Neuronal stem cell (in vitro differentiated cells): ENCODE measurements around the gene CKS1B.

Experiments
- DNase-seq: peaks from one replicate; pipeline ENCODE4 v3.0.0-alpha.2; 2013; ENCODE audit warnings: low spot score
- H2AFZ ChIP-seq: one replicate; pipeline ENCODE4 v1.6.1; 2013; ENCODE audit warnings: mild to moderate bottlenecking, low read length, inconsistent platforms
- H2AK5ac ChIP-seq: 2 replicates; pipeline ENCODE4 v1.6.1; 2013; ENCODE audit warnings: low read depth, mild to moderate bottlenecking, inconsistent platforms, low read length, moderate library complexity, mixed read lengths
- H2BK120ac ChIP-seq: 2 replicates; pipeline ENCODE4 v1.6.1; 2013; ENCODE audit warnings: low read depth, mild to moderate bottlenecking, inconsistent platforms, low read length, moderate library complexity, mixed read lengths
- H2BK12ac ChIP-seq: one replicate; pipeline ENCODE4 v1.6.1; 2013; ENCODE audit warnings: low read length, inconsistent platforms
- H2BK15ac ChIP-seq: 2 replicates; pipeline ENCODE4 v1.6.1; 2013; ENCODE audit warnings: mild to moderate bottlenecking, low read length, inconsistent platforms, mixed read lengths
- H2BK5ac ChIP-seq: one replicate; pipeline ENCODE4 v1.6.1; 2013; ENCODE audit warnings: inconsistent platforms, mild to moderate bottlenecking, low read length, moderate library complexity
- H3K14ac ChIP-seq: one replicate; pipeline ENCODE4 v1.6.1; 2013; ENCODE audit warnings: low read length, inconsistent platforms
- H3K18ac ChIP-seq: 2 replicates; pipeline ENCODE4 v1.6.1; 2013; ENCODE audit warnings: low read length, inconsistent platforms
- H3K23ac ChIP-seq: 2 replicates; pipeline ENCODE4 v1.6.1; 2013; ENCODE audit warnings: low read depth, mild to moderate bottlenecking, mixed read lengths, low read length, inconsistent platforms; ENCODE audit not compliant: poor library complexity
- H3K27ac ChIP-seq: replicated peaks from 3 replicates; pipeline ENCODE4 v1.5.1; 2013; ENCODE audit warnings: low read length, inconsistent platforms
- H3K27me3 ChIP-seq, 3 experiments: 2 replicates each; pipeline ENCODE4 v1.6.1; 2013; ENCODE audit warnings: low read length in 3 of 3, mild to moderate bottlenecking in 2 of 3, inconsistent platforms in 1 of 3, low read depth in 1 of 3, mixed read lengths in 1 of 3, moderate library complexity in 1 of 3; ENCODE audit not compliant: control insufficient read depth in 3 of 3, insufficient read depth in 3 of 3
- H3K36me3 ChIP-seq, 2 donors: replicated peaks in 1 of 2; 2 replicates each; pipeline ENCODE4 v1.6.1; 2013; ENCODE audit warnings: low read length in 2 of 2; ENCODE audit not compliant: control insufficient read depth in 2 of 2, insufficient read depth in 2 of 2
- H3K4ac ChIP-seq: 2 replicates; pipeline ENCODE4 v1.6.1; 2013; ENCODE audit warnings: inconsistent platforms, mild to moderate bottlenecking, low read length, moderate library complexity
- H3K4me1 ChIP-seq, 2 donors: 1 replicate in 1 of 2; 2 replicates in 1 of 2; pipeline ENCODE4 v1.6.1; 2013; ENCODE audit warnings: low read length in 2 of 2, low read depth in 1 of 2; ENCODE audit not compliant: control insufficient read depth in 2 of 2, insufficient read depth in 1 of 2
- H3K4me2 ChIP-seq: one replicate; pipeline ENCODE4 v1.6.1; 2013; ENCODE audit warnings: mild to moderate bottlenecking, low read length, inconsistent platforms; ENCODE audit not compliant: insufficient read depth, poor library complexity, severe bottlenecking
- H3K4me3 ChIP-seq, 2 donors: 2 replicates each; pipeline ENCODE4 v1.5.1; 2013; ENCODE audit warnings: low read length in 2 of 2, mild to moderate bottlenecking in 2 of 2, inconsistent platforms in 1 of 2, moderate library complexity in 1 of 2
- H3K79me1 ChIP-seq: one replicate; pipeline ENCODE4 v1.6.1; 2013; ENCODE audit warnings: low read depth, mild to moderate bottlenecking, inconsistent platforms, low read length, moderate library complexity
- H3K9ac ChIP-seq: one replicate; pipeline ENCODE4 v1.6.1; 2013; ENCODE audit warnings: mild to moderate bottlenecking, low read depth, low read length, inconsistent platforms; ENCODE audit not compliant: poor library complexity
- H3K9me3 ChIP-seq, 2 donors: replicated peaks in 1 of 2; 2 replicates each; pipeline versions ENCODE3 to v1.6.1; 2013; ENCODE audit warnings: low read length in 2 of 2, mild to moderate bottlenecking in 2 of 2, inconsistent platforms in 1 of 2, low read depth in 1 of 2, mixed read lengths in 1 of 2, moderate library complexity in 1 of 2; ENCODE audit not compliant: control insufficient read depth in 2 of 2, insufficient read depth in 1 of 2
- H4K8ac ChIP-seq: one replicate; pipeline ENCODE4 v1.6.1; 2013; ENCODE audit warnings: low read depth, mild to moderate bottlenecking, inconsistent platforms, low read length, moderate library complexity
- H4K91ac ChIP-seq: one replicate; pipeline ENCODE4 v1.6.1; 2013; ENCODE audit warnings: low read length, low read depth, mild to moderate bottlenecking, inconsistent platforms; ENCODE audit not compliant: poor library complexity
- WGBS, 2 donors: extraction: QIAGEN DNeasy Blood & Tissue Kit; methylation state at CpG; one replicate each; pipeline ENCODE4 v1.1.7; 2013; ENCODE audit warnings: missing lambda C conversion rate in 2 of 2, mixed read lengths in 1 of 2; ENCODE audit not compliant: insufficient read length in 2 of 2, insufficient replicate concordance in 1 of 2; ENCODE audit errors: extremely low coverage in 2 of 2; 5-methylcytosine and 5-hydroxymethylcytosine counted together

CKS1B gene

GRCh38 chr1:154967331-154967950 is 7.0 kb upstream of the CKS1B start:
- Histone ChIP-seq H3K36me3 (peaks cover 26 to 66% of the 10 kb centered on the region in 2 donors), H2BK5ac (no peak overlapping the region), H2BK15ac (no peak overlapping the region), H3K14ac (no peak overlapping the region), H3K4me2 (no peak overlapping the region), H4K8ac (no peak overlapping the region), H2BK120ac (no peak overlapping the region), H3K23ac (no peak overlapping the region), H3K27me3 (no peaks in the 10 kb centered on the region), H3K9me3 (no peaks in the 10 kb centered on the region), H2AFZ (no peak overlapping the region), H3K79me1 (peaks cover 9% of the 10 kb centered on the region), H3K4me3 (no peak overlapping the region), H2BK12ac (no peak overlapping the region), H4K91ac (no peak overlapping the region), H3K18ac (no peak overlapping the region), H3K4ac (no peak overlapping the region), H3K9ac (peak overlapping the region; percentile 1), H2AK5ac (no peak overlapping the region), H3K27ac (no peak overlapping the region), H3K4me1 (peaks cover 23 to 28% of the 10 kb centered on the region in 2 donors)
- WGBS, 2 donors: no CpG with 5 or more reads among the region's 5 CpGs
- no peak for DNase-seq

- no peak overlapping the region for H3K27ac ChIP-seq
- WGBS, 2 donors: no CpG with 5 or more reads among the region's 3 CpGs
Observed at GRCh38 chr1:154968731-154969130, 5.8 kb upstream of the CKS1B start.

GRCh38 chr1:154969246-154969645 is 5.2 kb upstream of the CKS1B start:
- H3K4me2 ChIP-seq: peak overlapping the region; percentile 96
- peak overlapping the region; percentile 22 for H2BK15ac ChIP-seq
- H3K23ac ChIP-seq: peak overlapping the region; percentile 25
- H3K27me3 ChIP-seq: no peaks in the 10 kb centered on the region
- peak overlapping the region; percentile 80 for H3K9ac ChIP-seq
- peaks cover 19 to 48% of the 10 kb centered on the region in 2 donors for H3K36me3 ChIP-seq
- H3K27ac ChIP-seq: no peak overlapping the region
- WGBS, 2 donors: no CpG with 5 or more reads among the region's 5 CpGs
- no peaks in the 10 kb centered on the region for H3K9me3 ChIP-seq
- H4K91ac ChIP-seq: no peak overlapping the region
- no peak overlapping the region for H2BK5ac ChIP-seq
- no peak overlapping the region for H3K14ac ChIP-seq
- H3K4me1 ChIP-seq: peaks cover 27 to 30% of the 10 kb centered on the region in 2 donors
- no peak overlapping the region for H4K8ac ChIP-seq
- H3K4me3 ChIP-seq: peak overlapping the region; percentile 50 to 77
- no peak for DNase-seq
- H2AFZ ChIP-seq: no peak overlapping the region
- H2BK120ac ChIP-seq: no peak overlapping the region
- H3K4ac ChIP-seq: no peak overlapping the region
- peaks cover 9% of the 10 kb centered on the region for H3K79me1 ChIP-seq
- H2BK12ac ChIP-seq: no peak overlapping the region
- peak overlapping the region; percentile 34 for H2AK5ac ChIP-seq
- H3K18ac ChIP-seq: peak overlapping the region; percentile 40

More at GRCh38 chr1:154968731-154969130, 5.8 kb upstream of the CKS1B start:
- no peak overlapping the region for H4K91ac ChIP-seq
- peak overlapping the region; percentile 65 for H3K9ac ChIP-seq
- no peak overlapping the region for H2BK12ac ChIP-seq
- H3K27me3 ChIP-seq: no peaks in the 10 kb centered on the region
- H3K36me3 ChIP-seq: peaks cover 21 to 53% of the 10 kb centered on the region in 2 donors
- H2BK120ac ChIP-seq: no peak overlapping the region
- H3K4me2 ChIP-seq: peak overlapping the region; percentile 96
- DNase-seq: no peak
- H2BK15ac ChIP-seq: no peak overlapping the region
- no peak overlapping the region for H3K4ac ChIP-seq
- H3K14ac ChIP-seq: no peak overlapping the region
- H2BK5ac ChIP-seq: no peak overlapping the region
- H3K9me3 ChIP-seq: no peaks in the 10 kb centered on the region
- H3K4me1 ChIP-seq: peaks cover 27 to 30% of the 10 kb centered on the region in 2 donors
- H3K23ac ChIP-seq: no peak overlapping the region
- peak overlapping the region; percentile 50 to 77 for H3K4me3 ChIP-seq
- H4K8ac ChIP-seq: no peak overlapping the region
- H2AFZ ChIP-seq: no peak overlapping the region
- no peak overlapping the region for H3K18ac ChIP-seq
- H3K79me1 ChIP-seq: peaks cover 9% of the 10 kb centered on the region
- H2AK5ac ChIP-seq: peak overlapping the region; percentile 34

GRCh38 chr1:154969860-154970452 is 4.5 kb upstream of the CKS1B start:
- peak overlapping the region; percentile 85 for H2AK5ac ChIP-seq
- H3K14ac ChIP-seq: peak overlapping the region; percentile 58
- peaks cover 27 to 30% of the 10 kb centered on the region in 2 donors for H3K4me1 ChIP-seq
- H3K27ac ChIP-seq: no peak overlapping the region
- no peak overlapping the region for H4K91ac ChIP-seq
- peak overlapping the region; percentile 50 to 77 for H3K4me3 ChIP-seq
- H3K9me3 ChIP-seq: no peaks in the 10 kb centered on the region
- H3K18ac ChIP-seq: peak overlapping the region; percentile 95
- H3K79me1 ChIP-seq: peaks cover 9% of the 10 kb centered on the region
- no peak overlapping the region for H2BK12ac ChIP-seq
- H2BK15ac ChIP-seq: peak overlapping the region; percentile 73
- H4K8ac ChIP-seq: no peak overlapping the region
- peaks cover 15 to 41% of the 10 kb centered on the region in 2 donors for H3K36me3 ChIP-seq
- H3K9ac ChIP-seq: peak overlapping the region; percentile 80
- H2BK120ac ChIP-seq: peak overlapping the region; percentile 44
- peak overlapping the region; percentile 77 for H2BK5ac ChIP-seq
- H3K27me3 ChIP-seq: no peaks in the 10 kb centered on the region
- H3K4ac ChIP-seq: no peak overlapping the region
- H3K4me2 ChIP-seq: peak overlapping the region; percentile 96
- no peak for DNase-seq
- H2AFZ ChIP-seq: no peak overlapping the region
- peak overlapping the region; percentile 13 for H3K23ac ChIP-seq
- no CpG with 5 or more reads among the region's 22 CpGs for WGBS, 2 donors
